Activated CD4-positive, alpha-beta memory T cell treated with anti-CD3 and anti-CD28 coated beads for 36 hours (primary cell): ENCODE results near the gene ARHGAP21. TPM values are rescaled to one million over a fixed set of nuclear protein-coding genes. Genes with fewer than 3 reads are reported as not detected.

Experiments
- CTCF ChIA-PET: fragments of 350-600 bp; sonication (Branson Sonifier 250); formaldehyde crosslinking; loops from one replicate; lab custom pipeline; 2021; ENCODE audit warnings: antibody characterized with exemption, inconsistent platforms; lab: Charles Lee
- POLR2A ChIA-PET: fragments of 350-600 bp; sonication (Branson Sonifier 250); formaldehyde crosslinking; loops from one replicate; lab custom pipeline; 2021; ENCODE audit warnings: antibody characterized with exemption; lab: Charles Lee
- DNase-seq: peaks from one replicate; pipeline ENCODE4 v3.0.0-alpha.2; 2020
- H3K27ac Mint-ChIP-seq: one replicate; pipeline ENCODE4 v1.8.0; 2021; ENCODE audit warnings: mixed read lengths
- H3K27me3 Mint-ChIP-seq: one replicate; pipeline ENCODE4 v1.8.0; 2021; ENCODE audit warnings: mixed read lengths
- H3K36me3 Mint-ChIP-seq: one replicate; pipeline ENCODE4 v1.8.0; 2021; ENCODE audit warnings: mixed read lengths
- H3K4me1 Mint-ChIP-seq: one replicate; pipeline ENCODE4 v1.8.0; 2021; ENCODE audit warnings: low read depth, mixed read lengths
- H3K4me3 Mint-ChIP-seq: one replicate; pipeline ENCODE4 v1.8.0; 2021; ENCODE audit warnings: mild to moderate bottlenecking, mixed read lengths
- H3K9me3 Mint-ChIP-seq: one replicate; pipeline ENCODE4 v1.8.0; 2021; ENCODE audit warnings: mixed read lengths
- intact Hi-C: fragments of 100-400 bp; cut with micrococcal nuclease; formaldehyde crosslinking; loops from one replicate; pipeline ENCODE4 v1.15.1; 2023
- total RNA-seq, 2 experiments: library from RNA; stranded (reverse); gene quantifications; one replicate each; pipeline ENCODE4 v1.2.3, GENCODE V29; 2021

ARHGAP21 gene
- total RNA-seq, 2 experiments from 2014 or later: 24.6 to 28.7 TPM

GRCh38 chr10:24618401-24618800 is 105.3 kb downstream of the ARHGAP21 start:
- no peaks in the 10 kb centered on the region for H3K9me3 Mint-ChIP-seq
- intact Hi-C loops: loop anchor here (5.0 kb wide), 1 partner anchor 464 kb away; no protein-coding TSS in a partner anchor
- H3K4me3 Mint-ChIP-seq: no peak overlapping the region
- H3K4me1 Mint-ChIP-seq: peaks cover 28% of the 10 kb centered on the region
- ChIA-PET POLR2A (no interaction called here), CTCF (interaction anchor here (0.8 to 3.6 kb wide), 31 partner anchors 9 to 565 kb away, joined by 3 to 35 read pairs (median 5); partner anchors contain the start of genes ENKUR, PRTFDC1 and THNSL1)
- DNase-seq: no peak
- peaks cover 4% of the 10 kb centered on the region for H3K36me3 Mint-ChIP-seq
- H3K27ac Mint-ChIP-seq: no peak overlapping the region
- no peaks in the 10 kb centered on the region for H3K27me3 Mint-ChIP-seq

DNA sequence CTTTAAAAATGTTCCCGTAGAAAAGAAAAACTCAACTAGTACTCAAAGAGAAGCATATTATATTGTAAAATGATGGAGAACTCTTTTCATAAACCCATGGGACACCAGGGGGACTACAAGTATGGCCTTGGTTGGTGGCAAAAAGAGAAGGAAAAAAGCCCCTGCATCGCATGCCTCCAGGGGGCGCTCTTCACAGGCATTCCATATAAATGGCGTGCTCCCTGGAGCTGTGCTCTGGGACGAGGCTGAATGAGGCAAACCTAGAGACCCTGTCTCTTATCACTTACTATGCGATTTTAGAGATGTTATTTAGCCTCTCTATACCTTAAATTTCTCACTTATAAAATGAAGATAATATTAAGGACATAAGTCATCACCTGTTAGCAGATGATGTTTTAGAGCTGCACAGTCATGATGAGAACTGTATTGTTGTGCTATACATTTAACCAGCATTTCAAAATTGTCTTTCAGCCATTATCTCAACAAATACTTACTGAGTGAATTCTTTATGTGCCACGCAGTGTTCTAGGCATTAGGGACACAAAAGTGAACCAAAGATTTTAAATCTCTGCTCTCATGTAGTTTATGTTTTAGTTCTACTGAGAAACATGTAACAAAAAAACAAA is 105.8 kb downstream of the ARHGAP21 start:
- ChIA-PET CTCF (interaction anchor here (0.6 to 3.6 kb wide), 39 partner anchors 10 to 615 kb away, joined by 3 to 35 read pairs (median 5); partner anchors contain the start of genes ARHGAP21, ENKUR, PRTFDC1 and THNSL1), POLR2A (interaction anchor here (0.6 kb wide), 1 partner anchor 399 kb away, joined by 3 read pairs; no protein-coding TSS in a partner anchor)
- intact Hi-C loops: loop anchor here (5.0 kb wide), 1 partner anchor 464 kb away; no protein-coding TSS in a partner anchor
- Mint-ChIP-seq H3K9me3 (no peaks in the 10 kb centered on the region), H3K36me3 (peaks cover 4% of the 10 kb centered on the region), H3K4me1 (peaks cover 25% of the 10 kb centered on the region), H3K27ac (no peak overlapping the region), H3K27me3 (no peaks in the 10 kb centered on the region), H3K4me3 (no peak overlapping the region)
- peak; percentile 63 for DNase-seq

GRCh38 chr10:24616536-24616935 is 107.2 kb downstream of the ARHGAP21 start:
- Mint-ChIP-seq H3K4me1 (peaks cover 16% of the 10 kb centered on the region), H3K27me3 (no peaks in the 10 kb centered on the region), H3K27ac (no peak overlapping the region), H3K4me3 (no peak overlapping the region), H3K9me3 (no peaks in the 10 kb centered on the region), H3K36me3 (peaks cover 6% of the 10 kb centered on the region)
- ChIA-PET POLR2A (no interaction called here), CTCF (interaction anchor here (1.9 to 3.6 kb wide), 2 partner anchors 37 to 464 kb away, joined by 8 to 35 read pairs; no protein-coding TSS in a partner anchor)
- no peak for DNase-seq
- intact Hi-C loops: loop anchor here (5.0 kb wide), 1 partner anchor 466 kb away; no protein-coding TSS in a partner anchor

- no peak overlapping the region for H3K27ac Mint-ChIP-seq
- POLR2A ChIA-PET: no interaction called here
These were observed 117.7 kb downstream of the ARHGAP21 start for GRCh38 chr10:24606021-24606420.

GRCh38 chr10:24605141-24605540 is 118.5 kb downstream of the ARHGAP21 start:
- H3K4me1 Mint-ChIP-seq: peaks cover 15% of the 10 kb centered on the region
- no peak overlapping the region for H3K4me3 Mint-ChIP-seq
- no peak overlapping the region for H3K27ac Mint-ChIP-seq
- POLR2A ChIA-PET: no interaction called here
- H3K27me3 Mint-ChIP-seq: no peaks in the 10 kb centered on the region
- no peaks in the 10 kb centered on the region for H3K9me3 Mint-ChIP-seq
- intact Hi-C loops: no loop called here
- peaks cover 22% of the 10 kb centered on the region for H3K36me3 Mint-ChIP-seq
- no peak for DNase-seq
- CTCF ChIA-PET: interaction anchor here (2.4 kb wide), 1 partner anchor 13 kb away, joined by 10 read pairs; no protein-coding TSS in a partner anchor

More at GRCh38 chr10:24606021-24606420, 117.7 kb downstream of the ARHGAP21 start:
- H3K36me3 Mint-ChIP-seq: peaks cover 15% of the 10 kb centered on the region
- CTCF ChIA-PET: interaction anchor here (2.4 kb wide), 1 partner anchor 12 kb away, joined by 10 read pairs; no protein-coding TSS in a partner anchor
- H3K4me1 Mint-ChIP-seq: peaks cover 15% of the 10 kb centered on the region
- intact Hi-C loops: no loop called here
- H3K27me3 Mint-ChIP-seq: no peaks in the 10 kb centered on the region
- H3K9me3 Mint-ChIP-seq: no peaks in the 10 kb centered on the region
- DNase-seq: no peak
- no peak overlapping the region for H3K4me3 Mint-ChIP-seq

DNA sequence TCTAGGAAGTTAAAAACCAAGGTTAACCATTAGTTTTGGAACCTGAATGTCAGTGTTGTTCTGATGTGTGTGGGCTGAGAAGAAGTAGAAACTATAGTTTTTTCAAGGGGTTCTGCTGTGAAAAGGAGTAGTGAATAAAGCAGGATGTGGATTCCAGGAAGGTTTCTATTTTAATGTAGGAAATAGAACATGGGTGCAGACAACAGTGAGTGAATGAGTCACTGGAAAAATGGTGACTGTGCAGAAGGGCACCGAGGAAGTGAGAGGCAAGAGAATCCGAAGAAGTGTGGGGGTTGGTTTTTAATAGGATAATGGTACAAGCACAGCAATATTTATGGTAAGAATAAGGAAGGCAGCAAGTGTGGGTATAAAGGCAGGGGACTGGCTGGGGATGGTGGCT is 120.4 kb downstream of the ARHGAP21 start:
- intact Hi-C loops: loop anchor here (1.0 kb wide), 1 partner anchor 13 kb away; no protein-coding TSS in a partner anchor
- ChIA-PET CTCF (no interaction called here), POLR2A (no interaction called here)
- peak; percentile 43 for DNase-seq
- Mint-ChIP-seq H3K27me3 (no peaks in the 10 kb centered on the region), H3K36me3 (peaks cover 27% of the 10 kb centered on the region), H3K4me3 (no peak overlapping the region), H3K4me1 (peaks cover 15% of the 10 kb centered on the region), H3K9me3 (no peaks in the 10 kb centered on the region), H3K27ac (peak overlapping the region; percentile 72)

GRCh38 chr10:24597961-24598360 is 125.7 kb downstream of the ARHGAP21 start:
- Mint-ChIP-seq H3K9me3 (no peaks in the 10 kb centered on the region), H3K4me1 (peaks cover 8% of the 10 kb centered on the region), H3K27me3 (no peaks in the 10 kb centered on the region), H3K27ac (no peak overlapping the region), H3K4me3 (no peak overlapping the region), H3K36me3 (peaks cover 33% of the 10 kb centered on the region)
- CTCF ChIA-PET: interaction anchor here (0.7 to 1.9 kb wide), 3 partner anchors 20 to 482 kb away, joined by 3 to 8 read pairs (median 3); no protein-coding TSS in a partner anchor
- no peak for DNase-seq
- POLR2A ChIA-PET: no interaction called here
- intact Hi-C loops: no loop called here

- no peaks in the 10 kb centered on the region for H3K27me3 Mint-ChIP-seq
- intact Hi-C loops: no loop called here
- CTCF ChIA-PET: interaction anchor here (1.3 to 1.9 kb wide), 2 partner anchors 20 to 483 kb away, joined by 3 to 8 read pairs; no protein-coding TSS in a partner anchor
These were observed 126.3 kb downstream of the ARHGAP21 start for GRCh38 chr10:24597426-24597825.

DNA sequence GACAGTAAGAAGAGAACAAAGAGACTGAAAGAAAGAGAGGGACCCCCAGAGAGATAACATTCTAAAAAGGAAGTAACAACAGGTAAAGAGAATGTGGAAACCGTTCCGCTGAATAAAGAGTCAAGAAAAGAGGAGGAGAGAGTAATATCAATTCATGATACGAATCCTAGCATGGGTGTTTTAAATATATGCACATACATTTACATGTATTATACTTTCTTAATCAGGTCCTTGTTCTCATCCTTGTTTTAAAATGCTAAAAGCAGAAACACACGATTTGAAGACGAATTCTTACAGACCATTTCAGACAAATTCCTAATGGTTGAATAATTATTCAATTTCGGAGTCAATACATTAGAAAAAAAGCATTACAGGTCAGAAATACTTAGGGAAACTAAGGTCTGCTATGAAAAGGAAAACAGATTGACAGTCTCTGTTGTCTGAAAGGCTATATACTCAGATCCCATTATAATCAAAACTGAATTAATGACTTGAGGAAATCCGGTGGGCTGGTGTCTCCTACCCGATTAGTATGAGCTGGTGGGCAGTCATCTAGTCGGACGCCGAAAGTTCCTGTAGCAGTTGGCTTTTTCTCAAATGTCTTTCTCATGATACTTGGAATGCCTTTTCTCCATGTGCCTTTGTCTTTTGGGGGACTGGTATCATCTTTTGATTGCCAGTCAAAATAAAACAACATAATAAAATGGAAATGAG is 127.3 kb downstream of the ARHGAP21 start:
- ChIA-PET CTCF (no interaction called here), POLR2A (no interaction called here)
- Mint-ChIP-seq H3K27me3 (no peaks in the 10 kb centered on the region), H3K4me3 (no peak overlapping the region), H3K36me3 (peaks cover 35% of the 10 kb centered on the region), H3K9me3 (no peaks in the 10 kb centered on the region), H3K27ac (no peak overlapping the region), H3K4me1 (no peaks in the 10 kb centered on the region)
- intact Hi-C loops: no loop called here
- DNase-seq: no peak

More at GRCh38 chr10:24597426-24597825, 126.3 kb downstream of the ARHGAP21 start:
- H3K4me3 Mint-ChIP-seq: no peak overlapping the region
- H3K36me3 Mint-ChIP-seq: peaks cover 29% of the 10 kb centered on the region
- no peak for DNase-seq
- no peak overlapping the region for H3K27ac Mint-ChIP-seq
- H3K4me1 Mint-ChIP-seq: peaks cover 3% of the 10 kb centered on the region
- H3K9me3 Mint-ChIP-seq: no peaks in the 10 kb centered on the region
- POLR2A ChIA-PET: no interaction called here

DNA sequence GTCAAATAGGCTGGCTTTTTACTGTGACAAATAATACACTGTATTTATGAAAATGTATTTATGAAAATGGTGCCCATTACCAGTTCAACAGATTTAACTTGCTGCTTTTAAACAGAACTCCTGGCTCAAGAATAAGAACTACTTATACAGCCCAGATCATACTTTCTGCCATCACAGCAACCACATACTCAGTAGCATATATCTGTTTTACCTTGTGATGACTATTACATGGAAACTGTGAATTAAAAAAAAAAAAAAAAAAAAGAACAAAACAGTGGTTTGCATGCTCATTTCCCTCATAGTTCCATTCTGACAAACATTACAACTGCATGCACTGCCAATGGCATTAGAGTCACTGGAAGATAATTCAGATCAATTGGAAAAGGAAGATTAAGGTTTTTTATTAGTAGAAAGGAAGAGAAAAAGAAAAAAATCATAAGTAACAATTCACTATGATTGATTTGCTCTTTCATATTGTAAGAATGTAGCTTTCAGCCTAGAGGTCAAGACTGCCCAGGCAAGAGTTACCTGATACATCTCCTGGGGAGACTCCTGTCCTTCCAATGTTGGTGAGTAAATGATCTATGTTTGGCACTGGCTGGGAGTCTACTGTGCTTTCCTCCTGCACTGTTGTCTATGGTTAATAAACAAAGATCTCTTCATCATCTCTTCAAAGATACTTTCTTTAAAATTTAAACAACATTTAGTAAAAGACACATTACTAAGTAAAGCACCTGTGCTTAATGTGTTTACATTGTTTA is 132.8 kb downstream of the ARHGAP21 start:
- ChIA-PET CTCF (interaction anchor here (1.0 kb wide), 1 partner anchor 71 kb away, joined by 3 read pairs; no protein-coding TSS in a partner anchor), POLR2A (no interaction called here)
- Mint-ChIP-seq H3K4me1 (peaks cover 5% of the 10 kb centered on the region), H3K9me3 (no peaks in the 10 kb centered on the region), H3K27me3 (no peaks in the 10 kb centered on the region), H3K36me3 (peaks cover 35% of the 10 kb centered on the region), H3K27ac (no peak overlapping the region), H3K4me3 (no peak overlapping the region)
- no peak for DNase-seq
- intact Hi-C loops: loop anchor here (1.0 kb wide), 1 partner anchor 12 kb away; no protein-coding TSS in a partner anchor

DNA sequence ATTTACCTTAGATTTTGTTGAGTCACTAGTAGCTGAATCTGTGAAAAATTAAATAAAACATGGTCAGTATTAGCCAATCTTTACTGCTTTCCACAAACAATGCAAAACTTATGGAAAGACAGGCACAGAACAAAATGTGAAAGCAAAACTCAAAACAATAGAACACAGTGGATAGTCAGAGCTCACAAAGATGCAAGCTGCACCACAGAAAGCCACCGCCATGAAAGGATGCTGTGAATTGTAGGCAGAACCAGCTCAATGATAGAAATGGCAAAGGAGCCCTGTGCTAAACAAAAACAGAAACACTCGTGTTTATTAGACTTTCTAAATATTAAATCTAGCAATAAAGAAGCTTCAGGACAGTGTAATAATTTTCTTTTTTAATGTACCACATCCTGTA is 134.4 kb downstream of the ARHGAP21 start:
- no peaks in the 10 kb centered on the region for H3K27me3 Mint-ChIP-seq
- POLR2A ChIA-PET: no interaction called here
- no peak overlapping the region for H3K4me3 Mint-ChIP-seq
- H3K27ac Mint-ChIP-seq: no peak overlapping the region
- H3K36me3 Mint-ChIP-seq: peaks cover 47% of the 10 kb centered on the region
- peaks cover 5% of the 10 kb centered on the region for H3K4me1 Mint-ChIP-seq
- DNase-seq: no peak
- H3K9me3 Mint-ChIP-seq: no peaks in the 10 kb centered on the region
- CTCF ChIA-PET: no interaction called here
- intact Hi-C loops: no loop called here
